ENCODE data around the gene BICD1.

The BICD1 gene

GRCh38 chr12:32418903-32419519, 312.4 kb downstream of the BICD1 start:
- DNase-seq = no peak

GRCh38 chr12:32419520-32419960, 312.9 kb downstream of the BICD1 start:
- DNase-seq = no peak

GRCh38 chr12:32420356-32420755, 313.7 kb downstream of the BICD1 start:
- no peak for DNase-seq

GRCh38 chr12:32423559-32423958, 316.9 kb downstream of the BICD1 start:
- DNase-seq = no peak

GRCh38 chr12:32431025-32431424, 324.4 kb downstream of the BICD1 start:
- no peak for DNase-seq
